GM21515 (cell line): ENCODE measurements around the gene MMP17.
"Not testable (repeated sequence)": the region's sequence is repeated elsewhere in the genome, so short reads cannot be mapped to it uniquely, and the experiment has no call there.

ENCODE experiments used
- ATAC-seq: cut with Tn5 transposase; IDR thresholded peaks from one replicate; pipeline ENCODE4 v1.9.1; 2021; ENCODE audit not compliant: unreplicated experiment

MMP17 gene

DNA sequence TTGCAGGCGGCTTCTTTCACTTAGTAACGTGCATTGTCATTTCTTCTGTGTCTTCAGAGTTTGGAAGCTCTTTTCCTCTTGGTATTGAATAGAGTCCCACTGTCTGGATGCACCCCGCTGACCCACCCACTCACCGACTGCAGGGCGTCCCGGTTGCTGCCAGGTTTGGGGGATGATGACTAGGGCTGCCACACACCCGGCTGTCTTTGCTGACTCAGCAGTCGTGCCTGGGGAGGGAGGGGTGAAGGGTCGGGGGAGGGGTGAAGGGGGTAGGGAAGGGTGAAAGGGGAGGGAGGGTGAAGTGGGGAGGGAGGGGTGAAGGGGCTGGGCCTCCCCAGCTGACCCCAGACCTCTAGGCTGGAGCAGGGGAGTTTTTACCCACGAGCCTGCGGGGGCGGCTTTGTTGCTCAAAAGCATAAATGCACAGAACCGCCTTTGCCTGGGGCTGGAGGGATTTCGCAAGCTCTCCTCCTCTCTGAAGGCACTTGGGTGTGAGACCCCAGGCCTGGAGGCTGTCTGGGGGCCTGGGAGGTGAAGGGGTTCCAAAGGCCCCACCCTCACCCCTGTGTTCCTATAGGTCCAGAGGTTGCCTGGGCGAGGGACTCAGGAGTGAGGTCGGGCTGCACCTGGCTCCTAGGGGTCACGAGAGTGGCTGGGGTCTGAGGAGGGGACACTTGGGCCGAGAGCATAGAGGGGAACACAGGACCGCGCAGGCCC, 35.0 kb downstream of the MMP17 start:
- ATAC-seq: no peak

GRCh38 chr12:131863711-131864396, 35.7 kb downstream of the MMP17 start:
- no peak for ATAC-seq

GRCh38 chr12:131864469-131864868, 36.3 kb downstream of the MMP17 start:
- no peak for ATAC-seq

DNA sequence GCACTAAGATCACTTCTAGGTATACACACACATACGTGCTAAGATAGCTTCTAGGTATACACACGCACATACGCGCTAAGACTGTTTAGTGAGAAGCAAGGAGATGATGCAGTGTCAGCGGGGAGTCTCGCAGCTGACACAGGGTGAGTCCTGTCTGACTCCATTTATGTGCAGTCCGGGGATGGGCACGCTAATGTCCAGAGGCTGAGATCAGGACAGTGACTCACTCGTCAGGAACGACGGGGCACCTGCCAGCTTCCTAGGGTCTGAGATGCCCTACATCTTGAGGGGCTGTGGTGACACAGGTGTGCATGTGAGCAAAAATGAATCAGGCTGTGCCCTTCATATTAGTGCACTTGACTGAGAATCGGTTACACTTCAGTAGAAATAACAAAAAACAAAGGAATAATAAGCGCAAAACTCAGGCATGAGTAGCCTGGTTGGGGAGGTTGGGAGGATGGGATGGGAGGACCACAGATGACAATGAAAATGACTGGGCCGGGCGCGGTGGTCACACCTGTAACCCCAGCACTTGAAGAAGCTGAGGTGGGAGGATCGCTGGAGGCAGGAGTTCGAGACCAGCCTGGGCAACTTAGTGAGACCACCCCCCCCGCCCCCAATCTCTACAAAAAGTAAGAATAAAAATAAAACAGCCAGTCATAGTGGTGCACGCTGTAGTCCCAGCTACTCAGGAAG, 37.1 kb downstream of the MMP17 start:
- ATAC-seq: no peak

GRCh38 chr12:131867471-131867870, 39.3 kb downstream of the MMP17 start:
- no peak for ATAC-seq

- ATAC-seq: no peak
These were observed 39.9 kb downstream of the MMP17 start for GRCh38 chr12:131867891-131868675.

GRCh38 chr12:131869871-131870418, 41.8 kb downstream of the MMP17 start:
- no peak for ATAC-seq

DNA sequence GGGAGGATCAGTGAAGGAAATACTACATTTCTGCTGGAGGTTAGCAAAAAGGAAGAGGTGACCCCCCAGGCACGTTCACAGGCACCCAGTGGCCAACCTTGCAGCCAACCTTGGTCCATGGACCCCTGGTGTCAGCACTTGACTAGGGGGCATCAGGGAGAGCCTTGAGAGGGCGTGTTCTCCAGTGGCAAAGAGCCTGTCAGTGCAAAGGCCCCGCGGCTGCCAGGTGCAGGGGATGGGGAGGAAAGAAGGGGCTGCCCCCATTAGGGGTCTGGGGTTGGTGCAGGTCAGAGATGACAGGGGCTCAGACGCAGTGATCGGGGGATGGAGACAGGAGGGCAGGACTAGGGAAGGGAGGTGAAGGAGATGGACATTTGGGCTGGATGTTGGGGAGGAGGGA, 43.5 kb downstream of the MMP17 start:
- no peak for ATAC-seq

- no peak for ATAC-seq
These were observed 44.2 kb downstream of the MMP17 start for GRCh38 chr12:131872154-131873051.

GRCh38 chr12:131873293-131873692, 45.1 kb downstream of the MMP17 start:
- no peak for ATAC-seq

DNA sequence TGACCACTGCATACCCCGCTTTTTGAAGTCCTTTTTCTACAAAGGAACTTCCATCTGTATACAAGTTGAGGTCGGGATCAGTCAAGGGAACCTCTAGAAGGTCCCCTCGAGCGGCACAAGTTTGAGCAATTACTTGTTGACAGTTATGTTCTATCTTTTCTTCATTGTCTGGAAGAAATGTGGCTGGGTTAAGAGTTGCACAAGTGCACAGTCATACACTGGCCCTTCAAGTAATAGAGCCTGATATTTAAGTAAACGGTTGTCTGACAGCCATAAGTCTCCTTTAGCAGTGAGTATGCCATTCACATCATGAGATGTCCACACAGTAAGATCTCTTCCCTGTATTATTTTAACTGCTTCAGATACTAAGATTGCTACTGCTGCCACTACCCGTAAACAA, 46.8 kb downstream of the MMP17 start:
- not testable (repeated sequence) for ATAC-seq

DNA sequence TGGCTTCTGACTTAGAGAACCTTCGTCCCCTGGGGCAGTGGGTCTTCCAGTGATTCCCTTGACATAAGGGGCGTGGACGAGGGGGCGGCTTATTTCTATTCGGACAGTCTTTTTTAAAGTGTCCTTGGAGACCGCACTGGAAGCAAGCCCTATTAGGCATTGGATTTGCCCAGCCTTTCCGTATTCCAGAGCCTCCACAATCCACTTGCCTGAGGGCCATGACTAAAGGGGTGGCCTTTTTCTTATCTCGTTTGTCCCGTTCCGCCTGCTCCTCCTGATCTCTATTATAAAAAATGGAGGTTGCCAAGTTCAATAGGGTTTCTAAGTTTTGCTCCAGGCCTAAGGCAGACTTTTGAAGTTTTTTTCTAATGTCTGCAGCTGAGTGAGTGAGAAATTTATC, 49.0 kb downstream of the MMP17 start:
- not testable (repeated sequence) for ATAC-seq

DNA sequence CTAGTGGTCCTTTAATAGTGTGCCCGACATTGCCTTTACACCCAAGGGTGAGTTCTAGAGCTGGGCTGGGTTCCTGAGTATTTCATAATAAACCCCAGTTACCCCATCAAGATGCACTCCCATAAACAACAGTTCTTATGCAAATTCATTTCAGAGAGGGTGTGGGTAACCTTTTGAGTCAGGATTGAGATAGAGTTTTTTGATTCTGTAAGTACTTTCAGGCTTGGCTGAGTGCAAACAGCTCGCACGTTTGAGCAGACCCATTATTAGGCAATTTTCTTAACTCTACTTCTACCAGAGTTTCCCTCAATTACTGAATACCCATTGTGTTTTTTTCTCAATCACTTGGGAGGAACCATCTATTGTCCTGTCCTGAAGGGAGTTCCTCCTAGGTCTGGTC, 50.2 kb downstream of the MMP17 start:
- ATAC-seq: not testable (repeated sequence)

DNA sequence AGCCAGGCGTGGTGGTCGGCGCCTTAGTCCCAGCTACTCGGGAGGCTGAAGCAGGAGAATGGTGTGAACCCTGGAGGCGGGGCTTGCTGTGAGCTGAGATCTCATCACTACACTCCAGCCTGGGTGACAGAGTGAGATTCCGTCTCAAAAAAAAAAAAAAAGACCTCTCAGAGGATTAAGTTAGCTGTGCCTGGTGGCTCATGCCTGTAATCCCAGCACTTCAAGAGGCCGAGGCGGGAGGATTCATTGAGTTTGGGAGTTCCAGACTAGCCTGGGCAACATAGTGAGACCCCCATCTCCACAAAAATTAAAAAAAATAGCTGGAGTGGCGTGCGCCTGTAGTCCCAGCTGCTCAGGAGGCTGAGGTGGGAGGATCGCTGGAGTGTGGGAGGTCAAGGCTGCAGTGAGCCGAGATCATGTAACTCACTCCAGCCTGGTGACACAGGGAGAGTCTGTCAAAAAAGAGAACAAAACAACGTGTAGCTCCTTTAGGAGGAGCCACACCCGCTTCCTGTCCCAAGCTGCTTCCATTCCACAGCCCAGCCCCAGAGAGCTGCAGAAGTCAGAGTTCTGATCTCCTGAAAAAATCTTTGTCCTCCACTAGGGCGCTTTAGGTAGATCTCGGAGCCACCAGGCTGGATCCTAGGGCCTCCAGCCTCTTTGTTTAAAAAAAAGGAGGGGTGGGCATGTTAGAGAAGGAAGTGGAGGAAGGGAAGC, 54.8 kb downstream of the MMP17 start:
- no peak for ATAC-seq

- no peak for ATAC-seq
These were observed 55.3 kb downstream of the MMP17 start for GRCh38 chr12:131883521-131883900.

- ATAC-seq: not testable (repeated sequence)
These were observed 56.9 kb downstream of the MMP17 start for GRCh38 chr12:131885076-131885475.

DNA sequence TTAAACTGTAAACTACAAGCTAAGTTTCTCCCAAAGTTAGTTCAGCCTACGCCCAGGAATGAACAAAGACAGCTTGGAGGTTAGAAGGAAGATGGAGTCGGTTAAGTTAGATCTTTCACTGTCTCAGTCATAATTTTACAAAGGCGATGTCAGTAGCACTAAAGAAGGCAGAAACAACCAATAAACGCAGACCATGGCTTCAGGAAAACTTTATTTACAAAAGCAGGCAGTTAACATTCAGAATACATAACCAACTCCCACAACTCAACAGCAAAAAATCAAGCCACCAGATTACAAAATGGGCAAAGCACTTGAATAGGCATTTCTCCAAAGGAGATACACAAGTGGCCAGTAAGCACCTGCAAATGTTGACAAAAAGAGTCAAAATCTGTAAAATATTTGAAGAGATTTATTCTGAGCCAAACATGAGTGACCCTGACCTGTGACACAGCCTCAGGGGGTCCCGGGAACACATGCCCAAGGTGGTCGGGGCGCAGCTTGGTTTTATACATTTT, 57.4 kb downstream of the MMP17 start:
- no peak for ATAC-seq

- not testable (repeated sequence) for ATAC-seq
These were observed 63.5 kb downstream of the MMP17 start for GRCh38 chr12:131891722-131892121.
